Fibroblast of skin of back (primary cell): Measurements from ENCODE around the gene ITPA.
A peak's percentile ranks its signal among the peaks of the same experiment; 100 is the strongest.

Experiments used
- DNase-seq: peaks from one replicate; pipeline ENCODE4 v3.0.0-alpha.2; 2013

The ITPA gene

GRCh38 chr20:3246682-3247081, 37.4 kb downstream of the ITPA start:
- DNase-seq, result no peak

GRCh38 chr20:3247638-3248037, 38.3 kb downstream of the ITPA start:
- DNase-seq, result no peak

GRCh38 chr20:3248167-3248992, 39.1 kb downstream of the ITPA start:
- peak; percentile 31 for DNase-seq

GRCh38 chr20:3248993-3249347, 39.7 kb downstream of the ITPA start:
- no peak for DNase-seq

- no peak for DNase-seq
These were observed 40.8 kb downstream of the ITPA start for GRCh38 chr20:3250091-3250504.

GRCh38 chr20:3251806-3252205, 42.5 kb downstream of the ITPA start:
- no peak for DNase-seq

- no peak for DNase-seq
These were observed 46.4 kb downstream of the ITPA start for GRCh38 chr20:3255728-3256127.

- no peak for DNase-seq
These were observed 49.1 kb downstream of the ITPA start for GRCh38 chr20:3258429-3258828.

- peak; percentile 71 for DNase-seq
These were observed 53.3 kb downstream of the ITPA start for GRCh38 chr20:3262566-3262965.

- no peak for DNase-seq
These were observed 60.8 kb downstream of the ITPA start for GRCh38 chr20:3270051-3270450.

GRCh38 chr20:3273371-3273770, 64.1 kb downstream of the ITPA start:
- no peak for DNase-seq
